ENCODE measurements around the gene FRMD6. TPM values are rescaled to one million over a fixed set of nuclear protein-coding genes. Genes with fewer than 3 reads are reported as not detected.

Gene FRMD6
- total and polyA plus RNA-seq, 10 of the 15 experiments (the other 5 are each of a cell fraction or from before 2014, with no cell fraction given): 0.86 to 7.8 (median 3.3) TPM

- RAD21 ChIA-PET (ENCODE audit: unreplicated experiment): no interaction called here
- 0% methylated on average over 1 of the region's 1 CpG for WGBS (ENCODE audit: insufficient coverage, insufficient replicate concordance, low lambda C conversion rate, missing lambda C conversion rate)
- FAIRE-seq (no peak), ATAC-seq (peak; percentile 17; the same call in 2 of the 3 replicates), DNase-seq (ENCODE audit: low read depth, low spot score) (no peak)
- in situ Hi-C loops (cut with MboI) (no loop called here), intact Hi-C loops (cut with micrococcal nuclease; ENCODE audit: unreplicated experiment) (no loop called here)
- no peak overlapping the region for H3K4me3 ChIP-seq
- no peak overlapping the region; the same call in 1 of the 2 replicates for H2AFZ ChIP-seq (ENCODE audit: control insufficient read depth, low read depth, low read length)
- POLR2A ChIA-PET: no interaction called here
- H3K9ac ChIP-seq (ENCODE audit: control insufficient read depth, insufficient read depth, low read length): no peak overlapping the region
- H3K79me2 ChIP-seq (ENCODE audit: control insufficient read depth, insufficient read depth, low read length): no peaks in the 10 kb centered on the region
- TF ChIP-seq NFIC (IDR thresholded peaks at IDR 0.05; ENCODE audit: low read depth, low read length) (peak; percentile 53; the same call in 1 of the 2 replicates), MEF2A (IDR thresholded peaks at IDR 0.05; ENCODE audit: insufficient read depth, low read depth, low read length) (peak; percentile 70; the same call in 1 of the 2 replicates), RUNX3 (IDR thresholded peaks at IDR 0.05; ENCODE audit: low read length) (peak; percentile 10; the same call in 1 of the 2 replicates), TBL1XR1 (IDR thresholded peaks at IDR 0.05; ENCODE audit: low read depth, low read length) (peak; percentile 54; the same call in 1 of the 2 replicates), NFYA (IDR thresholded peaks at IDR 0.05; ENCODE audit: borderline replicate concordance, low read depth, low read length) (no peak)
- no peaks in the 10 kb centered on the region; the same call in 2 of the 3 replicates for H3K9me3 ChIP-seq (replicated peaks; ENCODE audit: control insufficient read depth, insufficient read depth, low read length)
- H3K36me3 ChIP-seq (ENCODE audit: control insufficient read depth in 2 of 2, insufficient read depth in 2 of 2, low read length in 1 of 2): no peaks in the 10 kb centered on the region
- SMC1A ChIA-PET (ENCODE audit: uncharacterized antibody, unreplicated experiment): interaction anchor here (1.1 kb wide), 1 partner anchor 8 kb away, joined by 3 read pairs; no protein-coding TSS in a partner anchor
- no peak overlapping the region for H3K27ac ChIP-seq (ENCODE audit: control insufficient read depth, insufficient read depth)
- H4K20me1 ChIP-seq (ENCODE audit: control insufficient read depth, insufficient read depth): no peaks in the 10 kb centered on the region
- no peaks in the 10 kb centered on the region for H3K27me3 ChIP-seq (replicated peaks in 1 of 2; ENCODE audit: control insufficient read depth in 2 of 2, insufficient read depth in 2 of 2, low read length in 1 of 2)
- H3K4me1 ChIP-seq (ENCODE audit: control insufficient read depth, insufficient read depth, low read length): peaks cover 26% of the 10 kb centered on the region
- CTCF ChIA-PET: interaction anchor here (0.7 to 1.2 kb wide), 2 partner anchors 15 to 22 kb away, joined by 3 read pairs; no protein-coding TSS in a partner anchor
- H3K4me2 ChIP-seq (ENCODE audit: control insufficient read depth, insufficient read depth): peak overlapping the region; percentile 5; the same call in 1 of the 2 replicates
- BruUV-seq (replicated peaks): no TSS peak
Observed at GRCh38 chr14:51624955-51625569, 26.6 kb upstream of the FRMD6 start.

- CTCF ChIA-PET: interaction anchor here (1.2 kb wide), 1 partner anchor 16 kb away, joined by 3 read pairs; no protein-coding TSS in a partner anchor
- no peaks in the 10 kb centered on the region for H3K79me2 ChIP-seq (ENCODE audit: control insufficient read depth, insufficient read depth, low read length)
- peaks cover 23% of the 10 kb centered on the region for H3K4me1 ChIP-seq (ENCODE audit: control insufficient read depth, insufficient read depth, low read length)
- H3K27ac ChIP-seq (ENCODE audit: control insufficient read depth, insufficient read depth): no peak overlapping the region
- in situ Hi-C loops (cut with MboI) (no loop called here), intact Hi-C loops (cut with micrococcal nuclease; ENCODE audit: unreplicated experiment) (no loop called here)
- DNase-seq (ENCODE audit: low read depth, low spot score) (no peak), ATAC-seq (no peak), FAIRE-seq (no peak)
- no peaks in the 10 kb centered on the region for H3K27me3 ChIP-seq (replicated peaks in 1 of 2; ENCODE audit: control insufficient read depth in 2 of 2, insufficient read depth in 2 of 2, low read length in 1 of 2)
- TF ChIP-seq BCL3 (IDR thresholded peaks at IDR 0.05; ENCODE audit: borderline replicate concordance, insufficient read depth, low read depth, low read length, poor library complexity, severe bottlenecking) (no peak), SPI1 (IDR thresholded peaks at IDR 0.05; ENCODE audit: borderline replicate concordance, insufficient read depth, low read depth, low read length) (no peak)
- H3K4me2 ChIP-seq (ENCODE audit: control insufficient read depth, insufficient read depth): no peak overlapping the region
- H3K4me3 ChIP-seq: no peak overlapping the region
- H4K20me1 ChIP-seq (ENCODE audit: control insufficient read depth, insufficient read depth): no peaks in the 10 kb centered on the region
- H2AFZ ChIP-seq (ENCODE audit: control insufficient read depth, low read depth, low read length): no peak overlapping the region
- H3K36me3 ChIP-seq (ENCODE audit: control insufficient read depth in 2 of 2, insufficient read depth in 2 of 2, low read length in 1 of 2): no peaks in the 10 kb centered on the region
- no peak overlapping the region for H3K9ac ChIP-seq (ENCODE audit: control insufficient read depth, insufficient read depth, low read length)
- no TSS peak for BruUV-seq (replicated peaks)
- H3K9me3 ChIP-seq (replicated peaks; ENCODE audit: control insufficient read depth, insufficient read depth, low read length): no peaks in the 10 kb centered on the region; the same call in 2 of the 3 replicates
- WGBS (ENCODE audit: insufficient coverage, insufficient replicate concordance, low lambda C conversion rate, missing lambda C conversion rate): 22% methylated on average over 2 of the region's 2 CpGs
- POLR2A ChIA-PET: no interaction called here
- SMC1A ChIA-PET (ENCODE audit: uncharacterized antibody, unreplicated experiment): interaction anchor here (1.1 kb wide), 1 partner anchor 9 kb away, joined by 3 read pairs; no protein-coding TSS in a partner anchor
- RAD21 ChIA-PET (ENCODE audit: unreplicated experiment): no interaction called here
Observed at GRCh38 chr14:51626185-51626584, 25.5 kb upstream of the FRMD6 start.
